GM12878 (cell line): Measurements from ENCODE around the gene TUBA8.

ENCODE experiments used
- CBX5 ChIP-seq: sonication (generic); IDR thresholded peaks from 2 replicates; pipeline ENCODE4 v1.6.1; 2016; ENCODE audit warnings: low read depth, moderate library complexity, mild to moderate bottlenecking, inconsistent platforms
- FOXK2 ChIP-seq: fragments of 450-650 bp; IDR thresholded peaks from 2 replicates; pipeline ENCODE4 v1.6.1; 2017; ENCODE audit warnings: mild to moderate bottlenecking, moderate library complexity
- HCFC1 ChIP-seq: fragments of 150-350 bp; IDR thresholded peaks from 2 replicates; pipeline ENCODE4 v1.6.1; 2014; ENCODE audit warnings: low read length
- NBN ChIP-seq: fragments of 450-650 bp; IDR thresholded peaks from 2 replicates; pipeline ENCODE4 v1.6.1; 2016
- RAD21 ChIP-seq: IDR thresholded peaks from 2 replicates; pipeline ENCODE4 v1.6.1; 2011; ENCODE audit warnings: mild to moderate bottlenecking, low read depth, low read length, moderate library complexity; ENCODE audit not compliant: insufficient read depth
- TF ChIP-seq, protein P1 (sequence below), 3 experiments: IDR thresholded peaks in 2 of 3; conservative IDR thresholded peaks in 1 of 3; 2 replicates each; pipeline ENCODE4 v1.5.1; 2011; ENCODE audit warnings: low read depth in 3 of 3, low read length in 3 of 3, mild to moderate bottlenecking in 3 of 3, control low read depth in 2 of 3, moderate library complexity in 2 of 3, inconsistent platforms in 1 of 3, mixed read lengths in 1 of 3; ENCODE audit not compliant: control insufficient read depth in 2 of 3, insufficient read depth in 1 of 3; ENCODE audit errors: extremely low read depth in 1 of 3

DNA sequence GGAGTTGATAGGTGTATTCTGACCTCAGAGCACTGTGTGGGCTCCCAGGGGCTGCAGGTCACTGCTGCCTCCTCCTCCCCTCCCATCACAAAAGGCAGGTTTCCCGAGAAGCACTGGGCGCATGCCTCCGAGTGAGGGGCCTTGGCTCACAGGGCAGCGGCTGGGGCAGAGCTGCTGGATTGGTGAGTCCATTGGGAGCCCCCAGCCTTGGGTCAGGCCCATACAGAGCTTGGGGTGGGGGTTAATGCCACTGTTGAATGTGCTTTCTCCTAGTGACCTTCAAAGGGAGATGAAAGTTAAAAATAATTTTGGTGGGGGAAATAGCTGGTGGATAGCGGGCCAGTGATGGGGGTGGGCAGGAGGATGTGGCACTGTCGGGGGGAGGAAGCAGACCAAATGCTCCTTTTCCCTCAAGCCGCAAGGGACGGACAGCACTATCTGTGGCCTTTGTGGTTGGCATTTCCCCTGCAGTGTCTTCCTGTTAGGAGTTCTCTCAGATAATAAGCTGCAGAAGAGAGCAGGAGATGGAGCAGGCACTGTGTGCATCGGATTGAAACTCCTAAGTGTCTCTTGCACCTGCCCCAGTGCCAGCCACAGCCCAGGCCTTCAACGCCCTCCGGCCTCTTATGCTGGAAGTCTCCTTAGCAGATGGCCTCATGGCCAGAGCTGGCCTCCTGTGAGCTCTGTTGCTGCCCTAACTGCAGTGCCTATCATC lies 3.2 kb downstream of the TUBA8 start:
- TF ChIP-seq NBN, result no peak
- TF ChIP-seq, protein P1, sequence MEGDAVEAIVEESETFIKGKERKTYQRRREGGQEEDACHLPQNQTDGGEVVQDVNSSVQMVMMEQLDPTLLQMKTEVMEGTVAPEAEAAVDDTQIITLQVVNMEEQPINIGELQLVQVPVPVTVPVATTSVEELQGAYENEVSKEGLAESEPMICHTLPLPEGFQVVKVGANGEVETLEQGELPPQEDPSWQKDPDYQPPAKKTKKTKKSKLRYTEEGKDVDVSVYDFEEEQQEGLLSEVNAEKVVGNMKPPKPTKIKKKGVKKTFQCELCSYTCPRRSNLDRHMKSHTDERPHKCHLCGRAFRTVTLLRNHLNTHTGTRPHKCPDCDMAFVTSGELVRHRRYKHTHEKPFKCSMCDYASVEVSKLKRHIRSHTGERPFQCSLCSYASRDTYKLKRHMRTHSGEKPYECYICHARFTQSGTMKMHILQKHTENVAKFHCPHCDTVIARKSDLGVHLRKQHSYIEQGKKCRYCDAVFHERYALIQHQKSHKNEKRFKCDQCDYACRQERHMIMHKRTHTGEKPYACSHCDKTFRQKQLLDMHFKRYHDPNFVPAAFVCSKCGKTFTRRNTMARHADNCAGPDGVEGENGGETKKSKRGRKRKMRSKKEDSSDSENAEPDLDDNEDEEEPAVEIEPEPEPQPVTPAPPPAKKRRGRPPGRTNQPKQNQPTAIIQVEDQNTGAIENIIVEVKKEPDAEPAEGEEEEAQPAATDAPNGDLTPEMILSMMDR (IDR thresholded peaks at IDR 0.05 in 2 of 3, conservative IDR thresholded peaks at IDR 0.05 in 1 of 3; ENCODE audit: control insufficient read depth in 2 of 3, extremely low read depth in 1 of 3, insufficient read depth in 1 of 3, low read depth in 3 of 3, low read length in 3 of 3), result no peak
- no peak for TF ChIP-seq HCFC1
- TF ChIP-seq RAD21, result no peak
- no peak for TF ChIP-seq FOXK2
- no peak for TF ChIP-seq CBX5
